OCI-LY1 (cell line): ENCODE results near the gene EVA1A.

ENCODE experiments used
- H2AFZ ChIP-seq: fragments of 200-600 bp; sonication (generic), shearing (Covaris generic); 2 replicates; pipeline ENCODE4 v1.6.0; 2014; ENCODE audit warnings: antibody characterized with exemption, mild to moderate bottlenecking, low read length
- H3F3A ChIP-seq: fragments of 200-600 bp; sonication (generic), shearing (Covaris generic); 2 replicates; pipeline ENCODE4 v1.6.0; 2014; ENCODE audit warnings: mild to moderate bottlenecking, antibody characterized with exemption, low read length, moderate library complexity; ENCODE audit not compliant: insufficient read depth
- H3K27ac ChIP-seq: fragments of 200-600 bp; sonication (generic); 2 replicates; pipeline ENCODE4 v1.5.1; 2014; ENCODE audit warnings: low read length, mixed run types, mild to moderate bottlenecking, low read depth; ENCODE audit not compliant: poor library complexity, severe bottlenecking
- H3K27me3 ChIP-seq: fragments of 200-600 bp; sonication (generic); 2 replicates; pipeline ENCODE4 v1.6.0; 2014; ENCODE audit warnings: antibody characterized with exemption, mild to moderate bottlenecking, low read length, moderate library complexity; ENCODE audit not compliant: insufficient read depth
- H3K36me3 ChIP-seq: fragments of 200-600 bp; sonication (generic); 2 replicates; pipeline ENCODE4 v1.6.1; 2014; ENCODE audit warnings: mild to moderate bottlenecking, antibody characterized with exemption, low read length, moderate library complexity, mixed read lengths; ENCODE audit not compliant: insufficient read depth
- H3K4me1 ChIP-seq: fragments of 200-600 bp; sonication (generic); 2 replicates; pipeline ENCODE4 v1.5.1; 2014; ENCODE audit warnings: mild to moderate bottlenecking, low read length, moderate library complexity; ENCODE audit not compliant: insufficient read depth, severe bottlenecking
- H3K4me2 ChIP-seq: fragments of 200-600 bp; sonication (generic), shearing (Covaris generic); 2 replicates; pipeline ENCODE4 v1.6.1; 2014; ENCODE audit warnings: low read length
- H3K4me3 ChIP-seq: fragments of 200-600 bp; sonication (generic); 2 replicates; pipeline ENCODE4 v1.5.1; 2014; ENCODE audit warnings: low read length, low read depth, mild to moderate bottlenecking, mixed read lengths; ENCODE audit not compliant: poor library complexity, severe bottlenecking
- H3K79me2 ChIP-seq: fragments of 200-600 bp; shearing (Covaris generic); 2 replicates; pipeline ENCODE4 v1.6.1; 2016; ENCODE audit warnings: mixed run types, low read length, mixed read lengths; ENCODE audit not compliant: insufficient read depth
- H3K9ac ChIP-seq: fragments of 200-600 bp; sonication (generic), shearing (Covaris generic); 2 replicates; pipeline ENCODE4 v1.6.1; 2014; ENCODE audit warnings: mild to moderate bottlenecking, low read length, mixed read lengths
- H3K9me2 ChIP-seq: fragments of 200-600 bp; sonication (generic), shearing (Covaris generic); 2 replicates; pipeline ENCODE4 v1.6.1; 2014; ENCODE audit warnings: low read depth, mild to moderate bottlenecking, low read length, mixed read lengths
- H3K9me3 ChIP-seq: fragments of 200-600 bp; shearing (Covaris generic); 2 replicates; pipeline ENCODE4 v1.6.1; 2014; ENCODE audit warnings: low read length, mixed read lengths
- H4K20me1 ChIP-seq: fragments of 200-600 bp; sonication (generic), shearing (Covaris generic); 2 replicates; pipeline ENCODE4 v1.6.0; 2016; ENCODE audit warnings: mild to moderate bottlenecking, low read length; ENCODE audit not compliant: insufficient read depth
- EZH2 ChIP-seq: fragments of 200-600 bp; sonication (generic), shearing (Covaris generic); IDR thresholded peaks from 2 replicates; pipeline ENCODE4 v1.8.0; 2017; ENCODE audit warnings: borderline replicate concordance, mixed run types, mild to moderate bottlenecking, antibody characterized with exemption, low read length, moderate library complexity, mixed read lengths
- TF ChIP-seq, protein P1 (sequence below): fragments of 200-600 bp; sonication (generic), shearing (Covaris generic); IDR thresholded peaks from 2 replicates; pipeline ENCODE4 v1.5.1; 2017; ENCODE audit warnings: mild to moderate bottlenecking, antibody characterized with exemption, low read length, moderate library complexity, mixed read lengths

Gene EVA1A

GRCh38 chr2:75528221-75528977 is 32.3 kb downstream of the EVA1A start:
- Histone ChIP-seq H3K9me3 (no peaks in the 10 kb centered on the region), H3K4me3 (no peak overlapping the region), H3K27me3 (no peaks in the 10 kb centered on the region), H3K79me2 (no peaks in the 10 kb centered on the region), H3K9me2 (no peaks in the 10 kb centered on the region), H3K4me1 (no peaks in the 10 kb centered on the region), H3K27ac (no peak overlapping the region), H2AFZ (no peak overlapping the region), H4K20me1 (no peaks in the 10 kb centered on the region), H3K36me3 (no peaks in the 10 kb centered on the region), H3F3A (no peaks in the 10 kb centered on the region), H3K9ac (no peak overlapping the region), H3K4me2 (no peak overlapping the region)
- TF ChIP-seq, protein P1, sequence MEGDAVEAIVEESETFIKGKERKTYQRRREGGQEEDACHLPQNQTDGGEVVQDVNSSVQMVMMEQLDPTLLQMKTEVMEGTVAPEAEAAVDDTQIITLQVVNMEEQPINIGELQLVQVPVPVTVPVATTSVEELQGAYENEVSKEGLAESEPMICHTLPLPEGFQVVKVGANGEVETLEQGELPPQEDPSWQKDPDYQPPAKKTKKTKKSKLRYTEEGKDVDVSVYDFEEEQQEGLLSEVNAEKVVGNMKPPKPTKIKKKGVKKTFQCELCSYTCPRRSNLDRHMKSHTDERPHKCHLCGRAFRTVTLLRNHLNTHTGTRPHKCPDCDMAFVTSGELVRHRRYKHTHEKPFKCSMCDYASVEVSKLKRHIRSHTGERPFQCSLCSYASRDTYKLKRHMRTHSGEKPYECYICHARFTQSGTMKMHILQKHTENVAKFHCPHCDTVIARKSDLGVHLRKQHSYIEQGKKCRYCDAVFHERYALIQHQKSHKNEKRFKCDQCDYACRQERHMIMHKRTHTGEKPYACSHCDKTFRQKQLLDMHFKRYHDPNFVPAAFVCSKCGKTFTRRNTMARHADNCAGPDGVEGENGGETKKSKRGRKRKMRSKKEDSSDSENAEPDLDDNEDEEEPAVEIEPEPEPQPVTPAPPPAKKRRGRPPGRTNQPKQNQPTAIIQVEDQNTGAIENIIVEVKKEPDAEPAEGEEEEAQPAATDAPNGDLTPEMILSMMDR = no peak
- TF ChIP-seq EZH2 = no peak

GRCh38 chr2:75527676-75528075 is 33.1 kb downstream of the EVA1A start:
- Histone ChIP-seq H3K9ac (no peak overlapping the region), H3K9me2 (no peaks in the 10 kb centered on the region), H3K4me2 (no peak overlapping the region), H3K27ac (no peak overlapping the region), H3K4me1 (no peaks in the 10 kb centered on the region), H3K79me2 (no peaks in the 10 kb centered on the region), H3K4me3 (no peak overlapping the region), H4K20me1 (no peaks in the 10 kb centered on the region), H2AFZ (no peak overlapping the region), H3K27me3 (no peaks in the 10 kb centered on the region), H3F3A (no peaks in the 10 kb centered on the region), H3K9me3 (no peaks in the 10 kb centered on the region), H3K36me3 (no peaks in the 10 kb centered on the region)
- no peak for TF ChIP-seq EZH2
- TF ChIP-seq, protein P1 = no peak

DNA sequence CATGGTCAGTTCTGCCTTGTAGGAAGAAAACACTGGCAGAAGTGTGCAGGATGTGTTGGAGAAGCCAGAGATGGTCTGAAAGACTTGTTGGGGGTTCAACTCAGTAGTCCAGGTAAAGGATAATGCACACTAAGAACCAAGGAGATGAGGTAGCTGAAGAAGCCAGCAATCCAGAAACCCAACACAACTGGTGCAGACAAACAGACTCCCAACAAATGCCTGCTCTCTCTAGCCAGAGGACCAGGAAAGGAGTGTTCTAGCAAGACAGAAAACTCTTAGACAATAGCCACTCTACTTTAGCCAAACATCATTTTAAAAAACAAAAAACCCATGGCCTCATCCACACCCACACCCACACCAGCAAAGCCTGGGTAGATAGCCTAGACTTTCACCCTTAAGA is 33.9 kb downstream of the EVA1A start:
- no peaks in the 10 kb centered on the region for H4K20me1 ChIP-seq
- H3K27me3 ChIP-seq = no peaks in the 10 kb centered on the region
- H3K9me3 ChIP-seq = no peaks in the 10 kb centered on the region
- H3K36me3 ChIP-seq = no peaks in the 10 kb centered on the region
- H3K4me2 ChIP-seq = no peak overlapping the region
- no peak overlapping the region for H3K9ac ChIP-seq
- H3F3A ChIP-seq = no peaks in the 10 kb centered on the region
- no peak for TF ChIP-seq EZH2
- TF ChIP-seq, protein P1 = no peak
- no peaks in the 10 kb centered on the region for H3K79me2 ChIP-seq
- no peak overlapping the region for H2AFZ ChIP-seq
- H3K27ac ChIP-seq = no peak overlapping the region
- H3K4me1 ChIP-seq = no peaks in the 10 kb centered on the region
- H3K4me3 ChIP-seq = no peak overlapping the region
- H3K9me2 ChIP-seq = no peaks in the 10 kb centered on the region
